ENCODE data around the gene SMIM35. TPM values are rescaled to one million over a fixed set of nuclear protein-coding genes. Genes with fewer than 3 reads are reported as not detected.

SMIM35 gene
- total RNA-seq, 1 experiment from 2014 or later: not detected

DNA sequence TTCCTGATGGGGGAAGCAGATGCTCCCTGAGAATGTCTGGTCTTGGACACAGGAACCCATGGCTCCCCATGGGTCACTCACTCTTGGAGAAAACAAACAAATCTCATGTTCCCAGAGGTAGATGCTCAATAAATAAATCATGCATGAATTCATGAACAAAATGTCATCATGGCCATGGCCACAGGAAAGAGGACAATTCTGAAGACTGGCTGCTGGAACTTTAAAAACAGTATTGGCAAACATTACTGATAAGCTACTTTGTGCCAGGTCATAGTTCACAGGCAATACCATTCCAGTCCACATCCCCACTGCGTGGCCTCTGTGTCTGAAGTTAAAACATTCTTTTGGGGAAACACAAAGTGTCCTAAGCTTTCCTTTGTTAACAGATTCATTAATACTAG lies 9.2 kb upstream of the SMIM35 start:
- Histone ChIP-seq H3K27ac (ENCODE audit: insufficient read length, low read depth, low read length) (no peak overlapping the region), H3K4me2 (ENCODE audit: insufficient read depth, insufficient read length, low read length) (no peak overlapping the region), H3K4ac (ENCODE audit: low read depth, low read length) (no peak overlapping the region), H2BK120ac (ENCODE audit: low read depth, low read length, poor library complexity, severe bottlenecking) (no peak overlapping the region), H3K56ac (ENCODE audit: insufficient read length, low read depth, low read length) (no peak overlapping the region), H3K18ac (ENCODE audit: insufficient read length, low read depth, low read length) (no peak overlapping the region), H4K20me1 (ENCODE audit: control insufficient read depth, insufficient read depth, insufficient read length) (no peaks in the 10 kb centered on the region), H3K23me2 (ENCODE audit: insufficient read length, low read depth, low read length, poor library complexity, severe bottlenecking) (no peaks in the 10 kb centered on the region), H4K8ac (replicated peaks; ENCODE audit: insufficient read length, low read depth, low read length) (no peak overlapping the region), H3K14ac (ENCODE audit: insufficient read depth, low read length) (no peak overlapping the region), H3K23ac (ENCODE audit: insufficient read length, low read depth, low read length) (no peak overlapping the region), H2BK15ac (ENCODE audit: low read depth, low read length) (no peak overlapping the region), H2BK20ac (ENCODE audit: low read depth, low read length, poor library complexity, severe bottlenecking) (no peak overlapping the region), H2BK5ac (ENCODE audit: insufficient read length, low read length) (no peak overlapping the region), H3K79me2 (ENCODE audit: insufficient read depth, low read length) (no peaks in the 10 kb centered on the region), H4K91ac (ENCODE audit: insufficient read length, low read depth, low read length) (no peak overlapping the region), H3T11ph (ENCODE audit: low read length) (no peak overlapping the region), H2BK12ac (ENCODE audit: insufficient read length, low read depth, low read length) (no peak overlapping the region), H3K9me3 (ENCODE audit: control insufficient read depth, low read depth, low read length) (no peaks in the 10 kb centered on the region), H3K9ac (ENCODE audit: extremely low read depth, insufficient read length, low read length) (no peak overlapping the region), H4K5ac (ENCODE audit: insufficient read length, low read depth, low read length) (no peak overlapping the region), H2AK5ac (ENCODE audit: insufficient read length, low read length) (no peak overlapping the region), H2AFZ (ENCODE audit: low read length) (no peak overlapping the region), H3K4me1 (ENCODE audit: insufficient read depth, low read length) (peaks cover 3% of the 10 kb centered on the region; the same call in 1 of the 2 replicates), H3K79me1 (ENCODE audit: insufficient read depth, low read depth, low read length, poor library complexity, severe bottlenecking) (no peaks in the 10 kb centered on the region), H3K27me3 (ENCODE audit: insufficient read depth, low read length) (no peaks in the 10 kb centered on the region; the same call in 1 of the 2 replicates)
- TF ChIP-seq, protein P1, sequence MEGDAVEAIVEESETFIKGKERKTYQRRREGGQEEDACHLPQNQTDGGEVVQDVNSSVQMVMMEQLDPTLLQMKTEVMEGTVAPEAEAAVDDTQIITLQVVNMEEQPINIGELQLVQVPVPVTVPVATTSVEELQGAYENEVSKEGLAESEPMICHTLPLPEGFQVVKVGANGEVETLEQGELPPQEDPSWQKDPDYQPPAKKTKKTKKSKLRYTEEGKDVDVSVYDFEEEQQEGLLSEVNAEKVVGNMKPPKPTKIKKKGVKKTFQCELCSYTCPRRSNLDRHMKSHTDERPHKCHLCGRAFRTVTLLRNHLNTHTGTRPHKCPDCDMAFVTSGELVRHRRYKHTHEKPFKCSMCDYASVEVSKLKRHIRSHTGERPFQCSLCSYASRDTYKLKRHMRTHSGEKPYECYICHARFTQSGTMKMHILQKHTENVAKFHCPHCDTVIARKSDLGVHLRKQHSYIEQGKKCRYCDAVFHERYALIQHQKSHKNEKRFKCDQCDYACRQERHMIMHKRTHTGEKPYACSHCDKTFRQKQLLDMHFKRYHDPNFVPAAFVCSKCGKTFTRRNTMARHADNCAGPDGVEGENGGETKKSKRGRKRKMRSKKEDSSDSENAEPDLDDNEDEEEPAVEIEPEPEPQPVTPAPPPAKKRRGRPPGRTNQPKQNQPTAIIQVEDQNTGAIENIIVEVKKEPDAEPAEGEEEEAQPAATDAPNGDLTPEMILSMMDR (conservative IDR thresholded peaks at IDR 0.05): no peak
- H3K27me3 Mint-ChIP-seq (ENCODE audit: low read depth): peaks cover 15% of the 10 kb centered on the region
- WGBS (ENCODE audit: extremely low coverage, insufficient read length, low lambda C conversion rate): no CpG with 5 or more reads among the region's 1 CpG
- no peaks in the 10 kb centered on the region for H3K9me3 Mint-ChIP-seq
- DNase-seq: no peak
- H3K4me3 Mint-ChIP-seq: no peak overlapping the region
- H3K27ac Mint-ChIP-seq: no peak overlapping the region
- H3K36me3 Mint-ChIP-seq (ENCODE audit: insufficient read depth in 1 of 3, low read depth in 3 of 3): no peaks in the 10 kb centered on the region
- H3K4me1 Mint-ChIP-seq: peaks cover 17 to 27% of the 10 kb centered on the region in 2 experiments

All from H9 (cell line).